ENCODE data around the gene ZBTB16.

The ZBTB16 gene

GRCh38 chr11:114109206-114110090, 49.9 kb downstream of the ZBTB16 start:
- FAIRE-seq: no peak

GRCh38 chr11:114110123-114110522, 50.6 kb downstream of the ZBTB16 start:
- no peak for FAIRE-seq

- FAIRE-seq: no peak
Observed at GRCh38 chr11:114110952-114111947, 51.7 kb downstream of the ZBTB16 start.

GRCh38 chr11:114115451-114115928, 56.0 kb downstream of the ZBTB16 start:
- FAIRE-seq: no peak

GRCh38 chr11:114116357-114116756, 56.8 kb downstream of the ZBTB16 start:
- no peak for FAIRE-seq

GRCh38 chr11:114116800-114117199, 57.3 kb downstream of the ZBTB16 start:
- no peak for FAIRE-seq

- no peak for FAIRE-seq
Observed at GRCh38 chr11:114120606-114121005, 61.1 kb downstream of the ZBTB16 start.

GRCh38 chr11:114121138-114121537, 61.6 kb downstream of the ZBTB16 start:
- no peak for FAIRE-seq

GRCh38 chr11:114121804-114122504, 62.4 kb downstream of the ZBTB16 start:
- FAIRE-seq: no peak

- no peak for FAIRE-seq
Observed at GRCh38 chr11:114122686-114123085, 63.2 kb downstream of the ZBTB16 start.

GRCh38 chr11:114123692-114124330, 64.3 kb downstream of the ZBTB16 start:
- FAIRE-seq: no peak

- FAIRE-seq: no peak
Observed at GRCh38 chr11:114124601-114125144, 65.2 kb downstream of the ZBTB16 start.

- no peak for FAIRE-seq
Observed at GRCh38 chr11:114125531-114125930, 66.0 kb downstream of the ZBTB16 start.

- no peak for FAIRE-seq
Observed at GRCh38 chr11:114125959-114126358, 66.4 kb downstream of the ZBTB16 start.

GRCh38 chr11:114128399-114128798, 68.9 kb downstream of the ZBTB16 start:
- no peak for FAIRE-seq

- no peak for FAIRE-seq
Observed at GRCh38 chr11:114129142-114129541, 69.6 kb downstream of the ZBTB16 start.

GRCh38 chr11:114129699-114130098, 70.2 kb downstream of the ZBTB16 start:
- no peak for FAIRE-seq

GRCh38 chr11:114130115-114130576, 70.6 kb downstream of the ZBTB16 start:
- no peak for FAIRE-seq

- FAIRE-seq: no peak
Observed at GRCh38 chr11:114130629-114131277, 71.2 kb downstream of the ZBTB16 start.

GRCh38 chr11:114131461-114131864, 72.0 kb downstream of the ZBTB16 start:
- FAIRE-seq: no peak

- FAIRE-seq: no peak
Observed at GRCh38 chr11:114132417-114132816, 72.9 kb downstream of the ZBTB16 start.
